HEK293 (cell line): ENCODE results near the gene SMAD7.

Experiments used
- PATZ1 ChIP-seq: fragments of 450-650 bp; formaldehyde crosslinking; IDR thresholded peaks from 2 replicates; pipeline ENCODE4 v1.5.1; 2016; ENCODE audit warnings: missing biosample characterization, missing genetic modification characterization
- YY1 ChIP-seq: fragments of 450-650 bp; formaldehyde crosslinking; IDR thresholded peaks from 2 replicates; pipeline ENCODE4 v1.5.1; 2018; ENCODE audit warnings: missing biosample characterization, missing genetic modification characterization

GRCh38 chr18:48874701-48875162 lies 76.0 kb downstream of the SMAD7 start:
- TF ChIP-seq YY1 (tag by site-specific recombination) (no peak), PATZ1 (tag by site-specific recombination) (no peak)
